GM12801 (cell line): Measurements from ENCODE around the gene EGFL6.

ENCODE experiments used
- CTCF ChIP-seq: IDR thresholded peaks from one replicate; pipeline ENCODE4 v1.5.1; 2011; ENCODE audit warnings: control low read depth; ENCODE audit not compliant: insufficient read length; ENCODE audit errors: extremely low read depth

EGFL6 gene

GRCh38 chrX:13667919-13668318 lies 98.5 kb downstream of the EGFL6 start:
- no peak for TF ChIP-seq CTCF

DNA sequence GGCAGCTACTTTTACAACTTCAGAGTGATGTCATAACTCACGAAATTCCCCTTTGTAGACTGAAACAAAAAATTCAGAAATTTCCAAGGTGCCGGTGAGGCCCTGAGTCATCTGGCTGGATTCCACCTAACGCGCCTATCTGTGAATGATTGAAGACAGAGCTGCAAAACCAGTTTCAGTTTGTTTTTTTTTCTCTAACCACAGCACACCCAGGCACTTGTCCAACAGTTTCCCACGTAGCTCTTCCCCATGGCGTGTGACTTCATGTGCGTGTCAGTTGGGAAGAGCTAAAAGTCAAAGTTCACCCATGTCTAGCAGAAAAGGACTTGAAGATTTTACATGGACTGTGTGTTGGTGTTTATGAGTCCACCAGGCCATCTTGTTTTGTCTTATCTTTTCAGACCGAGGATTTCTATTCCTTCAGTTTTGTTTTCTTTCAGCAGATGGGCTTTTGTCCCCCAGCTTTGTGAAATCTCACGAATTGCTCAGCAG lies 99.9 kb downstream of the EGFL6 start:
- TF ChIP-seq CTCF, result no peak

DNA sequence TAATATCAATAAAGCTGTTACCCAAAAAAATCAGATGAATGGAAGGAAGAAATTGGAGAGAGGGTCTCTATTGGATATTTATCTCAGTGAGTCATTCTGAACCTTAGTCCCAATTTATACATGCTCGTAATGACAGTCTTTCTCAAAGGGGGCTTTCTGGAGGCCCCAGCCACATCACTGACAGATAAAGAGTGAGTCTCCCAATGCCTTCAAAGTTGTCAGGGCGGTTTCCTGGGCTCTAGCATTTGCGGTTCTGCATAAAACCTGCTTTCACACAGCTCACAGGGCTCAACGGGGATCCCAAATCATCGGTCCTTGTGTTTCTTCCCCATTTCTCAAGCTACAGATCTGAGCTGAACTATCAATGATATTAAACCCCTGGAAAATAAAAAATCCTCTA lies 100.8 kb downstream of the EGFL6 start:
- TF ChIP-seq CTCF, result no peak

DNA sequence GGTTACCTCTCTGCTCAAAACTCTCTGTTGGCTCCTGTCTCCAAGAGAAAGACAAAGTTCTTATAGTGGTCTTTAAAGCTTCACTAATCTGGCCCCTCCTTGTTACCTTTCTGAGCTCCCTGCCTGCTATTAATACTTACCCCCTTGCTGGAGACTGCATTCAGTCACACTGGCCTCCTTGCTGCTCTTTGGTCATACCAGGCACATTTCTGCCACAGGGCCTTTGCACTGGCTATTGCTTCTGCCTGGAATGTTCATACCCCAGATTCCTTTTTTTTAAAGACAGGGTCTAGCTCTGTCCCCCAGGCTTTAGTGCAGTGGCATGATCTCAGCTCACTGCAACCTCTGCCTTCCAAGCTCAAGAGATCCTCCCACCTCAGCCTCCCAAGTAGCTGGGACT lies 103.6 kb downstream of the EGFL6 start:
- TF ChIP-seq CTCF, result no peak

- TF ChIP-seq CTCF, result no peak
Observed at GRCh38 chrX:13676885-13677284, 107.5 kb downstream of the EGFL6 start.

DNA sequence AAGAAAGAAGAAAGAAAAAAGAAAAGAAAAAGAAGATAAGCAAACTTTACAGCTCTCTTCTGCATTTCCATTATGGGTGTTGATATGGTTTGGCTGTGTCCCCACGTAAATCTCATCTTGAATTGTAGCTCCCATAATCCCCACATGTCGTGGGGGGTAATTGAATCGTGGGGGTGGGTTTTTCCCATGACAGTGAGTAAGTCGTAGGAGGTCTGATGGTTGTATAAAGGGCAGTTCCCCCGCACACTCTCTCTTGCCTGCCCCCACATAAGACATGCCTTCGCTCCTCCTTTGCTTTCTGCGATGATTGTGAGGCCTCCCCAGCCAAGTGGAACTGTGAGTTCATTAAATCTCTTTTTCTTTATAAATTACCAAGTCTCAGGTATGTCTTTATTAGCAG lies 112.2 kb downstream of the EGFL6 start:
- no peak for TF ChIP-seq CTCF
